ENCODE results near the gene SLC4A11. TPM values are rescaled to one million over a fixed set of nuclear protein-coding genes. Genes with fewer than 3 reads are reported as not detected.

SLC4A11 gene
- 1 to 10 TPM; 1.6 to 1.7 (median 1.6) TPM for polyA plus RNA-seq (ENCODE audit: insufficient read length in 3 of 3)

GRCh38 chr20:3239026-3239866 lies at the start of gene SLC4A11:
Gene SLC4A11 (minus strand): TSS chr20:3239190. CDS start chr20:3239137, 53 bp downstream.
- no peak for DNase-seq (ENCODE audit: low read depth in 3 of 3, low spot score in 2 of 3)

- DNase-seq (ENCODE audit: low read depth in 3 of 3, low spot score in 2 of 3) = no peak
Observed at GRCh38 chr20:3283222-3283820, 44.3 kb upstream of the SLC4A11 start.

DNA sequence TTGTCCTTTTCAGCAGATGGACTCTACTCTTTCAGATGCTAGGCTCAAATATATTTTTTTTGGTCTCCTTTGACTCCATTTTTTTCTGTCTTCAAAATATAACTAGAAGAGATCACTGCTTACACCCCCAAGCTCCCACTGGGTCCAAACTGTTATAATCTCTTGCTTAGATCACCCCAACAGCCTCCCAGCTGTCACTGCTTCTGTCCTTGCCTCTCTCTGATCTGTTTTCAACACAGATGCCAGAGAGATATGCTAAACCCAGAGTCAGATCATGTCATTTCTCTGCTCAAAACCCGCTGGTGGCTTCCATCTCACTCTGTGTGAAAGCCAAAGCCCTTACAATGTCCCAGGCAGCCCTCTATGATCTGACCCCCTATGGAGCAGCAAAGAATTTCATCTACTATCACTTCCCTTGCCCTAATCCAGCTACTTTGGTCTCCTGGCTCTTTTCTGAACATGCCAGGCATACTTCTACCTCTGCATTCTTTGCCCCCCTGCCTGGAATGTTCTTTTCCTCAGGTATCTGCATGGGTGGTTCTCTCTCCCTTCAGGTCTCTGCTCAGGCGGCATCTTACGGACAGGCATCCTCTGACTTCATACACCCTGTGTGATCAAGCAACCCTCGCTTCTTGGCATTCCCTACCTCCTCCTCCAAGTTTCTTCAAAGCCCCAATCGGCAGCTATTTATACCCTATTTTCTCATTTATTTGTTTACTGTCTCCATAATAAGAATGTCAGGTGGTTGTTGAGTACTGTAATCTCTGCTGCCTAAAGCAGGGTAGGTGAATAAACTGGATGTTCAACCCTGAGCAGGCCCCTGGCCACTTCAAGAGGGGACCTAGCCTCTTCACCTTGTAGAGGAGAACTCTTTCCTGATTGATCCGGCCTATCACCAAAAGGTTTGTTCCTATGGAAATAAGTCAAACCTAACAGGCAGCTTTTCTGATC lies 43.6 kb upstream of the SLC4A11 start:
- DNase-seq (ENCODE audit: low read depth in 3 of 3, low spot score in 2 of 3) = no peak

GRCh38 chr20:3281437-3281836 lies 42.4 kb upstream of the SLC4A11 start:
- no peak for DNase-seq (ENCODE audit: low read depth in 3 of 3, low spot score in 2 of 3)

DNA sequence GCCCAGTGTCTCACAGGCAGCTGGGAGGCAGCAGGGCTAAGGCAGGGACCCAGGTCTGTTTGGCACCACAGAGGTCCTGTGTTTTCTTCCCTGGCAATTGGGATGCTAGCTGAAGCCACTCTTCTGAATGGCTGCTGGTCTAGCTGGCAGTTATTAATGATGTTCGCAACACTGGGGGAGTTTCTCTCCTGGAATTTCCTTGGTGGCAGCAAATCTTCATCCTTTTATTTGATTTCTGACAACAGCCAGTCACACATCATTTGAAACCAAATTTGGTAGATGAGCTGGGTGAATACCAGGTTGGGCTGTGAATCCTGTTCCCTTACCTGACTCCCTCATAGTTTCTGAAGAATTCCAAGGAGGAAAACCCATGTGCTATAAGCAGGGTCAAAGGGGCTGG lies 40.8 kb upstream of the SLC4A11 start:
- peak in 2 of 3 donors; percentile 13 to 21 for DNase-seq (ENCODE audit: low read depth in 3 of 3, low spot score in 2 of 3)

- no peak for DNase-seq (ENCODE audit: low read depth in 3 of 3, low spot score in 2 of 3)
Observed at GRCh38 chr20:3277686-3278465, 38.9 kb upstream of the SLC4A11 start.

DNA sequence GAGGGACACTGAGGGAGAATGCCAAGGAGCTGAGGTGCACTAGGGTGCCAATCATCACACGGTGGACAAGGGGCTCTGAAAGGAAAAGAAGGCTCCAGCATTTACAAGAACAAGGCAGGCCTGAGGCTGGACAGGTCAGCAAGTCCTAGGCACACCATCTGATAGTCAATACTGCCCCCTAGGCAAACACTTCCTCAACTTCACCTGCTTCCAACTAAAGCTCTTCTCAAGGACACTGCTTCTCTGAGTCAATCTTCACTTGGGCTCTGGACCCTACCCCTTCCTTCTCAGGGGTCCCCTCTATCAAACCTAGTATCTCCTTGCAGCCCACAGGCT lies 37.7 kb upstream of the SLC4A11 start:
- no peak for DNase-seq (ENCODE audit: low read depth in 3 of 3, low spot score in 2 of 3)

DNA sequence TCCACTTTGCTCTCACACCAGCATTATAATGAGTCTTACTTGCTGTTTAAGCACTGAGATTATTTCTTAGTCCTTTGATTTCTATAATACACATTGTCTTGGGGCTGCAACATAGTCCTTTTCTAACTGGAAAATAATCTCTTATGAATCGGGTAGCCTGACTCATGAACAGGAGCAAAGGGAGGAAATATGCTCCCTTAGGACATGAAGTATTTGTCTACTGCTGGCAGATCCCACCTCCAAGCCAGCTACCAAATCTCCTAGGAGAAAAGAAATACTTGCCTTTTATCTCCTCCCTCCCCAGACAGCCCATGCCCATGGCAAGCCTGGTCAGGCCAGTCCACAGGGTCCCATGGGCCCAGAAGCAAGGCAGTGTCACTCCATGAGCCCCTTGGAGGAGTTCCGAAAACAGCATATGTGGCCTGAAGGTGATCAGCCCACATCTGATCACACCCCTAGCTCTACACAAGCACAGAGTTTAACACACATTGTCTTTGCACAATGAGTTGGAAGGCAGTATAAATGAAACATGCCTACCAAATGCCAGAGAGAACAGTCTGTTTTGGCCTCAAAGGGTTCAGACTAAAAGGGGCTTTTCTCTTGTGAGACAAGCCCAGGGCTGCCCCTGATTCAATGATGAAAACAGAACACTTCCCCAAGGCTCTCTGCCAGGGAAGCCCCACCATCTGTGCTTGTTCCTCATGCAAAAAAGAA lies 37.1 kb upstream of the SLC4A11 start:
- DNase-seq (ENCODE audit: low read depth in 3 of 3, low spot score in 2 of 3) = no peak

DNA sequence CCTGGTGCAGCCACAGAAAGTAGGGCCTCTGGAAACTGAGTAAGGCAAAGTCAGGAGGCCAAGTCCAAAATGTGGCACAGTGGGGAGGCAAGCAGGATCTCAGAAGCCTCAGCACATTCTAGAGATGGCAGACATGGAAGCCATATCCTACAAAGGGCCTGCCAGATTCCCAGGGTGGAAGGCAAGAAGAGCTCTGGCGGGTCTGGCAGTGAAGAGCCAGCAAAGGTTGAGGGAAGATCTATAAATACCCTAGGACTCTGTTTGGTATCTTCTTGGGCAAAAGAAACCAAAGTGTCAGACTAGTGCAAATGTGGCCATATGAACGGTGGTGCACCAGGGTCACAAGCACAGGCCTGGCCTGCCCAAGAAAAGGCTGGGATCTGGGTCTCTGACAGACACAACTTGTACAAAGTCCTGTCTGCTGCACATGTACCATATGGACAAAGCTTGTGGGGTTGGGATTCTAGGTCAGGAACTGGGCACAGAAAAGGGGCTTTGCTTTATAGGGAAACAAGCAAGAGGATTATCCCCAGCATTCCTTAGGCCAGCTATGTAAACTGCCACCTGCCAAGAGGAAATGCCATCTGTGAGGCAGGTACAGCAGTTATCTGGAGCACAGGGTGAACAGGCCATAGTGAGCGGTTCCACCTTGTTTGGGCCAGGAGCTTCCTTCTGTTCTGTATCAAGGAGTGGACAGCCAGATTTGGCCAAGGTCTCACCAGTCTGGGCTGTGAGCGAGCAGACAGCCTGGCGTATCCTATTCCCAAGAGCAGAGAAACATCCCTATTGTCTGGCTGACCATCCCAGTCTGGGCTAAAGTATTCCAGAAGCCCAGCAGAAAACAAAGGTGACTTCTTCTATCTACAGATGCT lies 36.3 kb upstream of the SLC4A11 start:
- DNase-seq (ENCODE audit: low read depth in 3 of 3, low spot score in 2 of 3) = no peak

- DNase-seq (ENCODE audit: low read depth in 3 of 3, low spot score in 2 of 3) = no peak
Observed at GRCh38 chr20:3273371-3273770, 34.4 kb upstream of the SLC4A11 start.

DNA sequence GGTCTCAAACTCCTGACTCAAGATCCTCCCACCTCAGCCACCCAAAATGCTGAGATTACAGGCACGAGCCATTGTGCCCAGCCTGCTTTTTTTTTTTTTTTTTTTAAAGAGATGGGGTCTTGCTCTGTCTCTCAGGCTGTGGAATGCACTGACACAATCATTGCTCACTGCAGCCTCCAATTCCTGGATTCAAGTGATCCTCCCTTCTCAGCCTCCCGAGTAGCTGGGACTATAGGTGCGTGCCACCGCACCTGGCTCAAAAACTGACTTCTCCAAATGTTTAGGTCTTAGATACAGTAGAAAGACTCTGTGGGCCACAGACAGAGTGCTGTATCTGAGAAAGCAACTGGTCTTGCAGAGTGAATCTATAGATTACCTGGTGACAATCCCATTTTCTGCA lies 31.1 kb upstream of the SLC4A11 start:
- DNase-seq (ENCODE audit: low read depth in 3 of 3, low spot score in 2 of 3) = no peak

DNA sequence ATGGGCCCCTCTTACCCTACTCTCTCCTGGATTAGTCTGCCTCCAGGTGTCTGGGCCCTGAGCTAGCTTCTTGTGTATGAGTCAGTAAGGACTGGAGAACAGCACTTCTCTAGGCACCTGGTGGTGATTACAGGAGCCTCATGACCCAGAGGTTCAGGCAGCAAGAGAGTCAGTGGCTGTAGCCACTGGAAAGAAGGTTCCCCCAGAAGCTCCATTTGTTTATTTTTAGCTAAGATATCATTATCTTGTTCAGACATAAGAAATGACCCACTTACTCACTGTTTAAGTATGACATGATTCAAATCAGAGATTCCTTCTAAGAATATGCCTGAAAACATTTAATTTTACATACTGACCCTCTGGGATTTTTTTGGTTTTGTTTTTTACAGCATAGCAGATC lies 23.6 kb upstream of the SLC4A11 start:
- no peak for DNase-seq (ENCODE audit: low read depth in 3 of 3, low spot score in 2 of 3)

GRCh38 chr20:3258429-3258828 lies 19.4 kb upstream of the SLC4A11 start:
- DNase-seq (ENCODE audit: low read depth in 3 of 3, low spot score in 2 of 3) = no peak

DNA sequence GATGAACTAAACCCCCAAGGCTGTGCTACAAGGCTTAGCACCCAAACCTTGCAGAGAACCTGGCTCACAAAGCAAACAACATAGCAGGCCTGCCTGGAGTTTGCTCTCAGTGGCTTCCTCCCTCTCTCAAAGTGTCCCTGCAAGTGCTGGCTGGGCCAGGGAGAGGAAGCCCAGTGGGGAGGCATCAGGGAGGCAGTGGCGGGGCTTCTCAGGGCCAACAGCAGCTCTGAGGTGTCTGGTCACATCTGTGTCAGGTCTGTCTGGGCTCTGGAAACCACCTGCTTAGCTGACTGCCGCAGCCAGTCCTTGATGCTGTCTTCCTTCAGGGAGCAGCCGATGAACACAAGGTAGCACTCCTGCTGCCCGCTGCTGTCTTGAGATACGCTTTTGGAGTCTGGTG lies 16.7 kb upstream of the SLC4A11 start:
- DNase-seq (ENCODE audit: low read depth in 3 of 3, low spot score in 2 of 3) = no peak

GRCh38 chr20:3251806-3252205 lies 12.8 kb upstream of the SLC4A11 start:
- DNase-seq (ENCODE audit: low read depth in 3 of 3, low spot score in 2 of 3) = no peak

DNA sequence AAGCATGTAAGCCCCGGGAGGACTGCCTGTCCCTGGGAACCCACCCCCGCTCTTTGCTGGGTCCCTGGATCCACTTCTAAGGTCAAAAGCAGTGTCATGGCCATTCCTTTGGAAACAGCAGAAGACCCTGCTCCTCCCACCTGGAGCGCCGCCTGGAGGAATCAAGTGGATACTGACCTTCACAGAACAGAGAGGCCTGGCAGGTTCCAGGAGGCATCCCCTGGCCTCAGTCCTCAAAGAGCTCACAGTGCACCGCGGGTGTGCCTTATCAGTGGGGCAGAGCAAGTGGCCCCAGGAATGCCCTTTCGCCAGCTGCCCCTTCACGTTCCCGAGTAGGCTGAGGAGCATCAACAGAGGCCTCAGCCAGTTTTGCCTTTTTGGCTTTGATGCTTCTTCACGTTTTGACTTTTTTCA lies 11.1 kb upstream of the SLC4A11 start:
- no peak for DNase-seq (ENCODE audit: low read depth in 3 of 3, low spot score in 2 of 3)

DNA sequence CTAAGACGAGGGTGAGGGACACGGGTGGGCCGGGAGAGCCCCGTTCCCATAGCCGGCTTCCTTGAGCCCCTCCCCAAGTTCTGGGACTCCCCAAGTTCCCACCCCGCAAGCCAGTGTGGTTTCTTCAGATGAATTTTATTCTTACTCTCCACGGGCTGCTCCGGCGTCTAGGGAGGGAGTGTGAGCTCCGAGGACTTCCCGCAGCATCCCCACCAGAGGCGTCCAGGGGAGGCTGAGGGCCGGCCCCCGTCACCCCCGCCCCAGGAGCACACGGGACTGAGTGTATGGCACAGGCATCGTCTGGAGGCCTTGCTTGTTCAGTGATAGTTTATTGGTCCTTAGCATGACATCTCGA lies 10.0 kb upstream of the SLC4A11 start:
- DNase-seq (ENCODE audit: low read depth in 3 of 3, low spot score in 2 of 3) = no peak

GRCh38 chr20:3248167-3248992 lies 9.4 kb upstream of the SLC4A11 start:
- DNase-seq (ENCODE audit: low read depth in 3 of 3, low spot score in 2 of 3) = no peak
